GM12878 (cell line): ENCODE results near the gene PDF. TPM values are rescaled to one million over a fixed set of nuclear protein-coding genes. Genes with fewer than 3 reads are reported as not detected.

Experiments used
- ATAC-seq: fragments of 200-7000 bp; cut with Tn5 transposase; 3 replicates; pipeline ENCODE4 v1.9.1; 2020; ENCODE audit warnings: mild to moderate bottlenecking, moderate library complexity
- BruUV-seq: library from RNA; stranded (reverse); fragments of 400-500 nt; replicated peaks from 2 replicates; lab custom pipeline; 2021; lab: Mats Ljungman, UMichigan
- CTCF ChIA-PET: fragments of 300-600 bp; sonication (Branson Sonifier 250); formaldehyde crosslinking; extraction: SDS; loops from one replicate; lab custom pipeline; 2021; ENCODE audit warnings: inconsistent platforms; lab: Yijun Ruan, JAX
- POLR2A ChIA-PET: fragments of 350-600 bp; formaldehyde crosslinking; extraction: SDS; loops from one replicate; lab custom pipeline; 2021; ENCODE audit warnings: inconsistent platforms; lab: Charles Lee
- RAD21 ChIA-PET: fragments of 300-600 bp; sonication (Branson Sonifier 250); formaldehyde crosslinking; loops from one replicate; lab custom pipeline; 2023; ENCODE audit warnings: antibody characterized with exemption; ENCODE audit not compliant: unreplicated experiment; lab: Charles Lee
- SMC1A ChIA-PET: fragments of 300-600 bp; sonication (Branson Sonifier 250); formaldehyde crosslinking; loops from one replicate; lab custom pipeline; 2023; ENCODE audit not compliant: unreplicated experiment, uncharacterized antibody; lab: Charles Lee
- DNase-seq: peaks from one replicate; pipeline ENCODE4 v3.0.0-alpha.2; 2011; ENCODE audit warnings: low read depth, low spot score
- FAIRE-seq: peaks from 3 replicates; lab custom pipeline; 2011; peaks lifted over from hg19 to GRCh38; lab: Jason Lieb, UNC
- H2AFZ ChIP-seq: 2 replicates; pipeline ENCODE4 v1.6.0; 2011; ENCODE audit warnings: low read depth, low read length, control low read depth; ENCODE audit not compliant: control insufficient read depth
- H3K27ac ChIP-seq: 2 replicates; pipeline ENCODE4 v1.5.1; 2011; ENCODE audit warnings: control low read depth; ENCODE audit not compliant: control insufficient read depth, insufficient read depth
- H3K27me3 ChIP-seq, 2 experiments: replicated peaks in 1 of 2; 2 replicates each; pipeline versions ENCODE4 v1.6.0 to v1.6.1; 2011; ENCODE audit warnings: low read length in 1 of 2; ENCODE audit not compliant: control insufficient read depth in 2 of 2, insufficient read depth in 2 of 2
- H3K36me3 ChIP-seq, 2 experiments: 2 replicates each; pipeline ENCODE4 v1.5.1; 2011; ENCODE audit warnings: low read length in 1 of 2; ENCODE audit not compliant: control insufficient read depth in 2 of 2, insufficient read depth in 2 of 2
- H3K4me1 ChIP-seq: 2 replicates; pipeline ENCODE4 v1.6.1; 2011; ENCODE audit warnings: mild to moderate bottlenecking, low read length, moderate library complexity, mixed read lengths; ENCODE audit not compliant: control insufficient read depth, insufficient read depth
- H3K4me2 ChIP-seq: 2 replicates; pipeline ENCODE4 v1.6.0; 2011; ENCODE audit warnings: control low read depth; ENCODE audit not compliant: control insufficient read depth, insufficient read depth
- H3K4me3 ChIP-seq: fragments of 200-600 bp; sonication (generic); 2 replicates; pipeline ENCODE4 v1.5.1; 2016
- H3K79me2 ChIP-seq: 2 replicates; pipeline ENCODE4 v1.6.0; 2011; ENCODE audit warnings: low read length; ENCODE audit not compliant: control insufficient read depth, insufficient read depth
- H3K9ac ChIP-seq: 2 replicates; pipeline ENCODE4 v1.8.0; 2011; ENCODE audit warnings: low read length, control low read depth, mixed read lengths; ENCODE audit not compliant: control insufficient read depth, insufficient read depth
- H3K9me3 ChIP-seq: replicated peaks from 3 replicates; pipeline ENCODE4 v1.5.1; 2011; ENCODE audit warnings: mild to moderate bottlenecking, low read length; ENCODE audit not compliant: control insufficient read depth, insufficient read depth
- H4K20me1 ChIP-seq: 2 replicates; pipeline ENCODE4 v1.6.0; 2011; ENCODE audit not compliant: control insufficient read depth, insufficient read depth
- CBFB ChIP-seq: IDR thresholded peaks from 2 replicates; pipeline ENCODE4 v1.6.1; 2016; ENCODE audit warnings: antibody characterized with exemption, low read depth
- CBX5 ChIP-seq: sonication (generic); IDR thresholded peaks from 2 replicates; pipeline ENCODE4 v1.6.1; 2016; ENCODE audit warnings: low read depth, moderate library complexity, mild to moderate bottlenecking, inconsistent platforms
- E4F1 ChIP-seq: fragments of 450-650 bp; IDR thresholded peaks from 2 replicates; pipeline ENCODE4 v1.6.1; 2018; ENCODE audit warnings: borderline replicate concordance, mild to moderate bottlenecking; ENCODE audit not compliant: partially characterized antibody
- EED ChIP-seq: sonication (generic); IDR thresholded peaks from 2 replicates; pipeline ENCODE4 v1.6.1; 2016; ENCODE audit warnings: antibody characterized with exemption, low read depth
- GABPA ChIP-seq: IDR thresholded peaks from 2 replicates; pipeline ENCODE4 v1.6.1; 2014; ENCODE audit warnings: antibody characterized with exemption, low read depth, mild to moderate bottlenecking, inconsistent platforms
- KDM1A ChIP-seq: fragments of 200-600 bp; sonication (generic); IDR thresholded peaks from 2 replicates; pipeline ENCODE4 v1.6.1; 2016; ENCODE audit warnings: borderline replicate concordance
- MLLT1 ChIP-seq: fragments of 450-650 bp; IDR thresholded peaks from 2 replicates; pipeline ENCODE4 v1.6.1; 2016; ENCODE audit warnings: mild to moderate bottlenecking
- NFXL1 ChIP-seq: fragments of 450-650 bp; IDR thresholded peaks from 2 replicates; pipeline ENCODE4 v1.6.1; 2017; ENCODE audit warnings: antibody characterized with exemption, mild to moderate bottlenecking, borderline replicate concordance
- RBBP5 ChIP-seq: fragments of 200-600 bp; sonication (generic); conservative IDR thresholded peaks from 2 replicates; pipeline ENCODE4 v1.6.1; 2016
- REST ChIP-seq: IDR thresholded peaks from 2 replicates; pipeline ENCODE4 v1.6.1; 2012; ENCODE audit warnings: mild to moderate bottlenecking, low read depth, low read length
- SUZ12 ChIP-seq: fragments of 200-600 bp; sonication (generic); IDR thresholded peaks from one replicate; pipeline ENCODE4 v1.6.1; 2018; ENCODE audit warnings: antibody characterized with exemption, mild to moderate bottlenecking; ENCODE audit not compliant: unreplicated experiment
- TARDBP ChIP-seq: IDR thresholded peaks from 2 replicates; pipeline ENCODE4 v1.6.1; 2016; ENCODE audit warnings: borderline replicate concordance
- ZNF217 ChIP-seq: fragments of 450-650 bp; IDR thresholded peaks from 2 replicates; pipeline ENCODE4 v1.6.1; 2017; ENCODE audit warnings: antibody characterized with exemption, mild to moderate bottlenecking
- ZNF24 ChIP-seq: fragments of 450-650 bp; IDR thresholded peaks from 2 replicates; pipeline ENCODE4 v1.6.1; 2017; ENCODE audit warnings: antibody characterized with exemption, mild to moderate bottlenecking
- WGBS: methylation state at CpG from one replicate; pipeline ENCODE4 v1.1.6; 2016; ENCODE audit warnings: low lambda C conversion rate; ENCODE audit not compliant: insufficient replicate concordance, insufficient coverage; ENCODE audit errors: missing lambda C conversion rate; 5-methylcytosine and 5-hydroxymethylcytosine counted together
- in situ Hi-C: fragments of 300-500 bp; cut with MboI; formaldehyde crosslinking; loops from 9 replicates; pipeline ENCODE4 v1.14.3; 2018; ENCODE audit warnings: mixed read lengths
- intact Hi-C: fragments of 100-400 bp; cut with micrococcal nuclease; formaldehyde crosslinking; loops from one replicate; pipeline ENCODE4 v1.14.2; 2022; ENCODE audit not compliant: unreplicated experiment
- polyA plus RNA-seq, 11 experiments: library from polyadenylated mRNA; depleted of rRNA in 4 of 11; unstranded in 6 of 11; stranded (reverse) in 5 of 11; fragments of >200 nt; fragmentation: Nextera tagmentation in 4 of 11; fragmentation: Illumina TruSeq in 1 of 11; extraction: Ambion mirVana in 4 of 11; extraction: Trizol in 1 of 11; gene quantifications; 1 replicate in 1 of 11; 2 replicates in 10 of 11; pipeline versions ENCODE4 v1.2.1 to v1.2.3, GENCODE V29; 2011 to 2016; ENCODE audit warnings: inconsistent platforms in 2 of 11, missing spikeins in 2 of 11, low read depth in 1 of 11
- total RNA-seq, 4 experiments: library from RNA; depleted of rRNA in 3 of 4; stranded (reverse); fragments of >200 nt in 3 of 4; fragmentation: Illumina TruSeq in 1 of 4; extraction: Trizol in 1 of 4; gene quantifications; 2 replicates each; pipeline versions ENCODE4 v1.2.1 to v1.2.3, GENCODE V29; 2013 to 2021

The PDF gene
- total and polyA plus RNA-seq, 10 of the 15 experiments (the other 5 are each of a cell fraction or from before 2014, with no cell fraction given) = 0.13 to 44.1 (median 16.7) TPM

GRCh38 chr16:69309316-69309715 lies 21.1 kb downstream of the PDF start:
- Histone ChIP-seq H2AFZ (no peak overlapping the region), H3K4me1 (no peaks in the 10 kb centered on the region), H3K36me3 (no peaks in the 10 kb centered on the region), H3K9me3 (no peaks in the 10 kb centered on the region), H4K20me1 (no peaks in the 10 kb centered on the region), H3K9ac (no peak overlapping the region), H3K27ac (no peak overlapping the region), H3K79me2 (peaks cover 22% of the 10 kb centered on the region), H3K4me2 (no peak overlapping the region), H3K4me3 (no peak overlapping the region), H3K27me3 (no peaks in the 10 kb centered on the region)
- no TSS peak for BruUV-seq
- ChIA-PET POLR2A (no interaction called here), CTCF (no interaction called here), RAD21 (no interaction called here), SMC1A (no interaction called here)
- in situ Hi-C loops (no loop called here), intact Hi-C loops (no loop called here)
- TF ChIP-seq E4F1 = no peak
- no peak for TF ChIP-seq NFXL1
- TF ChIP-seq ZNF24 = no peak
- no peak for TF ChIP-seq TARDBP
- TF ChIP-seq REST = no peak
- TF ChIP-seq RBBP5 = no peak
- no peak for TF ChIP-seq CBX5
- TF ChIP-seq EED = no peak
- no peak for TF ChIP-seq SUZ12
- TF ChIP-seq GABPA = no peak
- no peak for TF ChIP-seq CBFB
- no peak for TF ChIP-seq KDM1A
- no peak for TF ChIP-seq MLLT1
- no peak for TF ChIP-seq ZNF217
- DNase-seq = no peak
- ATAC-seq = no peak
- 95% methylated on average over 12 of the region's 12 CpGs for WGBS
- FAIRE-seq = no peak
